Gastroesophageal sphincter (tissue), 4 donors: ENCODE results near the gene AZIN2. TPM values are rescaled to one million over a fixed set of nuclear protein-coding genes. Genes with fewer than 3 reads are reported as not detected.
"Not testable (repeated sequence)": the region's sequence is repeated elsewhere in the genome, so short reads cannot be mapped to it uniquely, and the experiment has no call there.

ENCODE experiments used
- ATAC-seq: fragments of 150-250 bp; one replicate; pipeline ENCODE4 v1.9.1; 2016; ENCODE audit warnings: mild to moderate bottlenecking, moderate library complexity
- H3K27ac ChIP-seq, 4 donors: fragments of 200-600 bp; sonication (generic) in 3 of 4; 1 replicate in 3 of 4; 2 replicates in 1 of 4; pipeline ENCODE4 v1.5.1; 2016 to 2019
- H3K27me3 ChIP-seq: fragments of 200-600 bp; sonication (generic); one replicate; pipeline ENCODE4 v1.5.1; 2019
- H3K36me3 ChIP-seq, 2 donors: fragments of 200-600 bp; sonication (generic); one replicate each; pipeline ENCODE4 v1.5.1; 2019; ENCODE audit warnings: control low read depth in 1 of 2
- H3K4me1 ChIP-seq, 3 donors: fragments of 200-600 bp; sonication (generic); 1 replicate in 2 of 3; 2 replicates in 1 of 3; pipeline ENCODE4 v1.5.1; 2016 to 2019; ENCODE audit warnings: control low read depth in 2 of 3
- H3K4me3 ChIP-seq, 2 donors: fragments of 200-600 bp; sonication (generic); one replicate each; pipeline ENCODE4 v1.5.1; 2019; ENCODE audit warnings: mild to moderate bottlenecking in 1 of 2, moderate library complexity in 1 of 2
- H3K9me3 ChIP-seq, 3 donors: fragments of 200-600 bp; sonication (generic); one replicate each; pipeline ENCODE4 v1.5.1; 2017 to 2019; ENCODE audit warnings: control low read depth in 2 of 3
- CTCF ChIP-seq, 4 experiments: fragments of 200-600 bp in 2 of 4; fragments of 450-650 bp in 2 of 4; sonication (generic) in 1 of 4; IDR thresholded peaks; one replicate each; pipeline ENCODE4 v1.5.1; 2017 to 2019; ENCODE audit warnings: antibody characterized with exemption in 4 of 4, mild to moderate bottlenecking in 2 of 4, moderate library complexity in 2 of 4
- EP300 ChIP-seq: sonication (generic); formaldehyde crosslinking; IDR thresholded peaks from one replicate; pipeline ENCODE4 v1.6.1; 2017; ENCODE audit warnings: antibody characterized with exemption, mild to moderate bottlenecking
- POLR2A ChIP-seq, 2 donors: fragments of 450-650 bp; IDR thresholded peaks; one replicate each; pipeline ENCODE4 v1.6.1; 2017; ENCODE audit warnings: antibody characterized with exemption in 2 of 2, mild to moderate bottlenecking in 2 of 2, moderate library complexity in 1 of 2
- POLR2AphosphoS5 ChIP-seq: sonication (generic); formaldehyde crosslinking; IDR thresholded peaks from one replicate; pipeline ENCODE4 v1.6.1; 2017; ENCODE audit warnings: antibody characterized with exemption
- WGBS, 2 donors: methylation state at CpG; one replicate each; pipeline ENCODE4 v1.1.5; 2018; ENCODE audit warnings: low coverage in 1 of 2; 5-methylcytosine and 5-hydroxymethylcytosine counted together
- total RNA-seq, 4 donors: library from RNA; depleted of rRNA; stranded (reverse); fragments of >200 nt; gene quantifications; one replicate each; pipeline ENCODE4 v1.1.0, GENCODE V29; 2016

The AZIN2 gene
- total RNA-seq, 4 donors from 2014 or later, result 0.31 to 6.4 (median 2.8) TPM

GRCh38 chr1:33120436-33121231, 39.7 kb downstream of the AZIN2 start:
- WGBS, 2 donors, result 60 to 71% methylated on average over 1 of the region's 8 CpGs
- no peak for ATAC-seq
- Histone ChIP-seq H3K9me3 (no peaks in the 10 kb centered on the region), H3K4me3 (no peak overlapping the region), H3K27ac (no peak overlapping the region), H3K4me1 (peaks cover 0 to 2% (median 0%) of the 10 kb centered on the region in 3 donors), H3K27me3 (peaks cover 5% of the 10 kb centered on the region), H3K36me3 (no peaks in the 10 kb centered on the region)
- TF ChIP-seq POLR2AphosphoS5, result no peak

GRCh38 chr1:33121728-33122127, 40.8 kb downstream of the AZIN2 start:
- no peaks in the 10 kb centered on the region for H3K36me3 ChIP-seq
- H3K9me3 ChIP-seq, result no peaks in the 10 kb centered on the region
- ATAC-seq, result no peak
- peaks cover 0 to 13% (median 4%) of the 10 kb centered on the region in 3 donors for H3K4me1 ChIP-seq
- no peak overlapping the region for H3K27ac ChIP-seq
- TF ChIP-seq CTCF (IDR thresholded peaks at IDR 0.05) (no peak), POLR2A (IDR thresholded peaks at IDR 0.05) (no peak), EP300 (no peak), POLR2AphosphoS5 (no peak)
- 82 to 93% methylated on average over 3 to 4 of the region's 5 CpGs for WGBS, 2 donors
- H3K27me3 ChIP-seq, result peaks cover 5% of the 10 kb centered on the region
- no peak overlapping the region for H3K4me3 ChIP-seq

- no peak for ATAC-seq
- Histone ChIP-seq H3K27ac (no peak overlapping the region), H3K4me3 (no peak overlapping the region), H3K27me3 (peaks cover 5% of the 10 kb centered on the region), H3K36me3 (no peaks in the 10 kb centered on the region), H3K9me3 (no peaks in the 10 kb centered on the region), H3K4me1 (peaks cover 0 to 15% (median 4%) of the 10 kb centered on the region in 3 donors)
- TF ChIP-seq POLR2A (IDR thresholded peaks at IDR 0.05), result no peak
- no peak for TF ChIP-seq EP300
- no peak for TF ChIP-seq POLR2AphosphoS5
- no peak for TF ChIP-seq CTCF (IDR thresholded peaks at IDR 0.05)
- 60 to 72% methylated on average over 4 to 7 of the region's 7 CpGs for WGBS, 2 donors
Observed at GRCh38 chr1:33122483-33123178, 41.7 kb downstream of the AZIN2 start.

- Histone ChIP-seq H3K4me1 (peaks cover 0 to 21% (median 4%) of the 10 kb centered on the region in 3 donors), H3K27me3 (peaks cover 5% of the 10 kb centered on the region), H3K36me3 (no peaks in the 10 kb centered on the region), H3K4me3 (no peak overlapping the region), H3K27ac (no peak overlapping the region), H3K9me3 (no peaks in the 10 kb centered on the region)
- no peak for TF ChIP-seq POLR2AphosphoS5
- no peak for TF ChIP-seq EP300
- TF ChIP-seq CTCF (IDR thresholded peaks at IDR 0.05), result no peak
- no peak for TF ChIP-seq POLR2A (IDR thresholded peaks at IDR 0.05)
- no peak for ATAC-seq
- WGBS, 2 donors, result 68 to 72% methylated on average over 2 to 3 of the region's 3 CpGs
Observed at GRCh38 chr1:33123266-33123665, 42.3 kb downstream of the AZIN2 start.

- 81 to 100% methylated on average over 1 to 4 of the region's 4 CpGs for WGBS, 2 donors
- not testable (repeated sequence) for H3K27me3 ChIP-seq, H3K4me3 ChIP-seq, ATAC-seq, H3K36me3 ChIP-seq, H3K9me3 ChIP-seq, H3K27ac ChIP-seq
- H3K4me1 ChIP-seq, result peaks cover 0 to 26% (median 4%) of the 10 kb centered on the region in 3 donors
Observed at GRCh38 chr1:33124647-33125046, 43.7 kb downstream of the AZIN2 start.
